ENCODE results near the gene TBC1D5. TPM values are rescaled to one million over a fixed set of nuclear protein-coding genes. Genes with fewer than 3 reads are reported as not detected.

The TBC1D5 gene
- total and polyA plus RNA-seq, 10 donors = 6.4 to 140 (median 97.1) TPM

DNA sequence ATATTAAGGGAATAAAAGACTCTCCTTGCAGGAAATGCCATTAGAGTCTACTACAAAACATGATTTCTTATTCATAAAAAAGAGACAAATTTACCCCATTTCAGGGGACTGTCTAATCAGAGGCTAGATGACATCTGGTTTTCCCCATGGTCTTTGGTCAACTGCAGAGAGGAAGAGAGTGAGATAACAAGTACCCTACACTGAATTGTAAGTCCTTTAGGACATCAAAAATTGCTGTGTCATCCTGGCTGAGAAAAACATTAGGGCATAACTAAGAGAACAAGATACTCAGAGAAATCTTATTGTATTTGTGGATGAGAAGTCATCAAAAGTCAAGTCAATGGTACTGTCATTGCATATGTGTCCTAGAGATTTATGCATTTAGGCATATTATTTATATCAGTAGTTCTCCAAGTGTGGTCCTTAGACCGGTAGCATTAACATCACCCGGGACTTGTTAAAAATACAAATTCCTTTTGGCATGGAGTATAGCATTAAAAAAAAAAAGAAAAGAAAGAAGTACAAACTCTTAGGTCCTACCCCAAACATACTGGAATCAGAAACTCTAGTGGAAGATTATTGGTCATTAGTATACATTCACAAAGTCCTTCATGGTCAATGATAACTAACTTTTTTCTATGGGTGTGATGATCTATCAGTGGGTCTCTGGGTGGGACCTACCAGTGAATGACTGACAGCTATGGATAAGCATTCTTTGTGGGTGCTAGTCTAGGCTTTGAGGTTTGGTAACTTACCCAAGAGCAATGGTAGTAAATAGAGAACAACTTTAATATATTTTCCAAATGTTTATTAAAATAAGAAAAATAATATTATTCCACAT lies 29.0 kb upstream of the TBC1D5 start:
- no peak for TF ChIP-seq POLR2AphosphoS5 (IDR thresholded peaks at IDR 0.05)
- TF ChIP-seq POLR2A (IDR thresholded peaks at IDR 0.05) = no peak
- TF ChIP-seq, protein P1, sequence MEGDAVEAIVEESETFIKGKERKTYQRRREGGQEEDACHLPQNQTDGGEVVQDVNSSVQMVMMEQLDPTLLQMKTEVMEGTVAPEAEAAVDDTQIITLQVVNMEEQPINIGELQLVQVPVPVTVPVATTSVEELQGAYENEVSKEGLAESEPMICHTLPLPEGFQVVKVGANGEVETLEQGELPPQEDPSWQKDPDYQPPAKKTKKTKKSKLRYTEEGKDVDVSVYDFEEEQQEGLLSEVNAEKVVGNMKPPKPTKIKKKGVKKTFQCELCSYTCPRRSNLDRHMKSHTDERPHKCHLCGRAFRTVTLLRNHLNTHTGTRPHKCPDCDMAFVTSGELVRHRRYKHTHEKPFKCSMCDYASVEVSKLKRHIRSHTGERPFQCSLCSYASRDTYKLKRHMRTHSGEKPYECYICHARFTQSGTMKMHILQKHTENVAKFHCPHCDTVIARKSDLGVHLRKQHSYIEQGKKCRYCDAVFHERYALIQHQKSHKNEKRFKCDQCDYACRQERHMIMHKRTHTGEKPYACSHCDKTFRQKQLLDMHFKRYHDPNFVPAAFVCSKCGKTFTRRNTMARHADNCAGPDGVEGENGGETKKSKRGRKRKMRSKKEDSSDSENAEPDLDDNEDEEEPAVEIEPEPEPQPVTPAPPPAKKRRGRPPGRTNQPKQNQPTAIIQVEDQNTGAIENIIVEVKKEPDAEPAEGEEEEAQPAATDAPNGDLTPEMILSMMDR (IDR thresholded peaks at IDR 0.05 in 8 of 11, conservative IDR thresholded peaks at IDR 0.05 in 3 of 11) = no peak
- 95 to 97% (median 96%) methylated on average over 2 of the region's 2 CpGs for WGBS, 5 donors
- H3K27me3 ChIP-seq (replicated peaks in 1 of 7) = no peaks in the 10 kb centered on the region
- peaks cover 0 to 5% (median 0%) of the 10 kb centered on the region in 8 donors for H3K9me3 ChIP-seq
- intact Hi-C loops (cut with DNase I; ENCODE audit: low total_unique reads) = no loop called here
- H3K4me3 ChIP-seq = no peak overlapping the region
- no peaks in the 10 kb centered on the region for H3K4me1 ChIP-seq
- H3K27ac ChIP-seq = no peak overlapping the region
- DNase-seq = no peak
- no peaks in the 10 kb centered on the region for H3K36me3 ChIP-seq

DNA sequence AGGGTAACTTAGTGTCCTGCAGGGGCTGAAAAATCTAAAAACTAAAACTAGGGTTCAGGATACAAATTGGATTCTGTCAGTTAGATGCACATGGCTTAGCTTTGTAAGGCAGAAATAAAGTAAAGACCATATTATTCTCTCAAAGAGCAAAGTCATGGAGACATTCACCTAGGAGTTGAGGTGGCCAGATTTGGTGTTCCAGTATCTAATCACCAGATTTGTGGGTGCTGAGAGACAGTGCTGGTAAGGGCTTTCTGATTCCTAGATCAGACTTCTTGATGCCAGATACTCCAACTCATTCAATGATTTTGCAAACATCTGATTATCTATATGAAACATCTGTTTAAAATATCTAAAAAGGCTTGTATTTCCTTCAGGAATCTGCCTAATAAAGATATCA lies 28.3 kb upstream of the TBC1D5 start:
- H3K9me3 ChIP-seq = peaks cover 0 to 5% (median 0%) of the 10 kb centered on the region in 8 donors
- no peak for TF ChIP-seq POLR2A (IDR thresholded peaks at IDR 0.05)
- no peak for TF ChIP-seq POLR2AphosphoS5 (IDR thresholded peaks at IDR 0.05)
- TF ChIP-seq, protein P1 (IDR thresholded peaks at IDR 0.05 in 8 of 11, conservative IDR thresholded peaks at IDR 0.05 in 3 of 11) = no peak
- no peak for DNase-seq
- no peaks in the 10 kb centered on the region for H3K4me1 ChIP-seq
- H3K4me3 ChIP-seq = no peak overlapping the region
- no peaks in the 10 kb centered on the region for H3K36me3 ChIP-seq
- no peaks in the 10 kb centered on the region for H3K27me3 ChIP-seq (replicated peaks in 1 of 7)
- intact Hi-C loops (cut with DNase I; ENCODE audit: low total_unique reads) = no loop called here
- no peak overlapping the region for H3K27ac ChIP-seq

DNA sequence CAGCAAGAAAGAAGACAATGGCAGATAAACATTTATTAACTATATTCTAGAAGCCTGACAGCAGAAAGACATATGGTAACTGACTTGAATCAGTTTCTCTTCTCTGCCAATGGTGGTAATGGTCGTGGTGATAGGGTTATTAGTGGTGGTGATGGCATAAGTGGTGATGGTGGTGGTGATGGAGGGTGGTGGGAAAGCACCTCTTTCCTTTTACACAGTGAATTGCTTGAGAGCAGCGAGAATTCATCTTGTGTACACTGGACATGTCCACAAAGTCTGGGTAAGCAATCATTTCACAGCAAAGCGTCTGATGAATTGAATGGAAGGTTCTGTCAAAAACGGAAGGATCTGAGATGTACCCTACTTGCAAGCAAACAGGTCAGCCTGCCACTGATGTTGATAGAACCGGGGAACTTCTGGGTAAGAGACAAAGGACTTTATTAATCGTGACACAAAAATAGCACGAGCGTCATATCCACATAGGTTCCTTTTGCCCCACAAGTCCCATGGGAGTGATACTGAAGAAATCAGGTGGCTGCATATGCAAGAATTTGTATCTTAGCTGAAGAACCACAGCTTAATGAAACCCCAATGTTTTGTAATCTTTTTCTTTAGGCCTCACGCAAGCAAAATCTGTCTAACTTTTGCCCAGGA lies 23.5 kb upstream of the TBC1D5 start:
- intact Hi-C loops (cut with DNase I; ENCODE audit: low total_unique reads) = no loop called here
- H3K27me3 ChIP-seq (replicated peaks in 1 of 7) = no peaks in the 10 kb centered on the region
- no peak for DNase-seq
- H3K36me3 ChIP-seq = no peaks in the 10 kb centered on the region
- H3K4me1 ChIP-seq = no peaks in the 10 kb centered on the region
- 71 to 84% (median 75%) methylated on average over 9 of the region's 9 CpGs for WGBS, 5 donors
- H3K27ac ChIP-seq = no peak overlapping the region
- no peaks in the 10 kb centered on the region for H3K9me3 ChIP-seq
- TF ChIP-seq POLR2AphosphoS5 (IDR thresholded peaks at IDR 0.05) (no peak), POLR2A (IDR thresholded peaks at IDR 0.05) (no peak)
- TF ChIP-seq, protein P1 (IDR thresholded peaks at IDR 0.05 in 8 of 11, conservative IDR thresholded peaks at IDR 0.05 in 3 of 11) = no peak
- H3K4me3 ChIP-seq = no peak overlapping the region

DNA sequence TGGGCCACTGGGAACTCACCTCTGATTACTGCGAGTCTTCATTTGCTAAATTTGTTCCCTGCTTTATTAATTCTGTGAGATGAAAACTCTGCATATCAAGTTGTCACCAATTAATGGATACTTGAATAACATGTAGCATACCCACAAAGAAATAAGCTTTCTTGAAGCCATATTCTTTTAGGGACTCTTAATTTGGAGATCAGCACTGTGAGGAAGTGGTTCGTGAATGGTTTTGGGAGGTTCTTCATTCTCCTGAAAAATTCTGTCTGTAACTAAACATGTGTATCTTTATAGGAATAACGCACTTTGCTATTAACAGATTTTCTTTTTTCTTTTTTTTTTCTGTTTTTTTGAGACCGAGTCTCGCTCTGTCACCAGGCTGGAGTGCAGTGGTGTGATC lies 19.1 kb upstream of the TBC1D5 start:
- H3K4me1 ChIP-seq = no peaks in the 10 kb centered on the region
- no peaks in the 10 kb centered on the region for H3K36me3 ChIP-seq
- H3K4me3 ChIP-seq = no peak overlapping the region
- DNase-seq = no peak
- intact Hi-C loops (cut with DNase I; ENCODE audit: low total_unique reads) = no loop called here
- H3K27me3 ChIP-seq (replicated peaks in 1 of 7) = no peaks in the 10 kb centered on the region
- no peak for TF ChIP-seq POLR2A (IDR thresholded peaks at IDR 0.05)
- TF ChIP-seq POLR2AphosphoS5 (IDR thresholded peaks at IDR 0.05) = no peak
- TF ChIP-seq, protein P1 (IDR thresholded peaks at IDR 0.05 in 8 of 11, conservative IDR thresholded peaks at IDR 0.05 in 3 of 11) = no peak
- no peaks in the 10 kb centered on the region for H3K9me3 ChIP-seq
- 88 to 97% (median 91%) methylated on average over 5 of the region's 5 CpGs for WGBS, 5 donors
- no peak overlapping the region for H3K27ac ChIP-seq
